GM12874 (cell line): Measurements from ENCODE around the gene CDK11B.

Experiments used
- CTCF ChIP-seq: IDR thresholded peaks from 2 replicates; pipeline ENCODE4 v1.5.1; 2011; ENCODE audit warnings: low read depth, mild to moderate bottlenecking, control low read depth, low read length, moderate library complexity; ENCODE audit not compliant: insufficient read depth

The CDK11B gene

GRCh38 chr1:1670866-1671265 is 12.1 kb upstream of the CDK11B start:
- TF ChIP-seq CTCF, result no peak

- TF ChIP-seq CTCF, result no peak
These were observed 10.9 kb upstream of the CDK11B start for GRCh38 chr1:1669468-1670440.

- no peak for TF ChIP-seq CTCF
These were observed 7.7 kb upstream of the CDK11B start for GRCh38 chr1:1666526-1666925.

GRCh38 chr1:1665815-1666251 is 7.0 kb upstream of the CDK11B start:
- TF ChIP-seq CTCF, result peak; percentile 69

GRCh38 chr1:1664941-1665814 is 6.4 kb upstream of the CDK11B start:
- no peak for TF ChIP-seq CTCF

- TF ChIP-seq CTCF, result no peak
These were observed 26.9 kb downstream of the CDK11B start, which contains the start of gene MMP23B for GRCh38 chr1:1631782-1632420. Gene MMP23B, plus strand, starts transcription at chr1:1632173. Its CDS starts 46 bp downstream, at chr1:1632219.
